Liver (tissue), 9 donors: ENCODE measurements around the gene CYBA. TPM values are rescaled to one million over a fixed set of nuclear protein-coding genes. Genes with fewer than 3 reads are reported as not detected.
A peak's percentile ranks its signal among the peaks of the same experiment; 100 is the strongest.

Experiments
- DNase-seq: peaks from one replicate; pipeline ENCODE4 v3.0.0-alpha.2; 2017; ENCODE audit warnings: low spot score
- H3K27ac ChIP-seq, 2 donors: one replicate each; pipeline ENCODE4 v1.7.0; 2013; ENCODE audit warnings: inconsistent platforms in 2 of 2, low read length in 2 of 2, control low read depth in 1 of 2, low read depth in 1 of 2, mild to moderate bottlenecking in 1 of 2
- H3K27me3 ChIP-seq, 4 donors: one replicate each; pipeline versions ENCODE4 v1.6.1 to v1.7.0; 2013; ENCODE audit warnings: low read length in 3 of 4, inconsistent platforms in 1 of 4, mild to moderate bottlenecking in 1 of 4, moderate library complexity in 1 of 4; ENCODE audit not compliant: control insufficient read depth in 4 of 4, insufficient read depth in 4 of 4
- H3K36me3 ChIP-seq, 4 donors: one replicate each; pipeline versions ENCODE4 v1.6.1 to v1.7.0; 2013; ENCODE audit warnings: low read length in 3 of 4, mild to moderate bottlenecking in 3 of 4, low read depth in 1 of 4, moderate library complexity in 1 of 4; ENCODE audit not compliant: control insufficient read depth in 4 of 4, insufficient read depth in 3 of 4
- H3K4me1 ChIP-seq, 4 donors: one replicate each; pipeline versions ENCODE4 v1.6.1 to v1.7.0; 2013; ENCODE audit warnings: low read length in 3 of 4, mild to moderate bottlenecking in 3 of 4, moderate library complexity in 1 of 4; ENCODE audit not compliant: control insufficient read depth in 4 of 4, insufficient read depth in 4 of 4
- H3K4me3 ChIP-seq, 3 donors: one replicate each; pipeline versions ENCODE4 v1.6.1 to v1.7.0; 2013; ENCODE audit warnings: low read length in 3 of 3, control low read depth in 1 of 3, low read depth in 1 of 3, mild to moderate bottlenecking in 1 of 3
- H3K9ac ChIP-seq, 2 donors: one replicate each; pipeline ENCODE4 v1.7.0; 2013; ENCODE audit warnings: low read length in 2 of 2, mild to moderate bottlenecking in 2 of 2, moderate library complexity in 2 of 2, control low read depth in 1 of 2, low read depth in 1 of 2
- H3K9me3 ChIP-seq, 4 donors: one replicate each; pipeline versions ENCODE4 v1.6.1 to v1.7.0; 2013; ENCODE audit warnings: low read length in 3 of 4; ENCODE audit not compliant: control insufficient read depth in 4 of 4
- ATF3 ChIP-seq: IDR thresholded peaks from 2 replicates; pipeline ENCODE4 v1.6.1; 2016; ENCODE audit warnings: antibody characterized with exemption
- EGR1 ChIP-seq, 2 donors: IDR thresholded peaks; 2 replicates each; pipeline ENCODE4 v1.6.1; 2016 to 2018; ENCODE audit warnings: antibody characterized with exemption in 2 of 2, low read depth in 2 of 2
- FOXA1 ChIP-seq: IDR thresholded peaks from 2 replicates; pipeline ENCODE4 v1.6.1; 2016; ENCODE audit warnings: antibody characterized with exemption
- FOXA2 ChIP-seq: IDR thresholded peaks from 2 replicates; pipeline ENCODE4 v1.6.1; 2016; ENCODE audit warnings: antibody characterized with exemption
- GABPA ChIP-seq, 2 donors: IDR thresholded peaks in 1 of 2; conservative IDR thresholded peaks in 1 of 2; 2 replicates each; pipeline ENCODE4 v1.6.1; 2016; ENCODE audit warnings: antibody characterized with exemption in 2 of 2, mild to moderate bottlenecking in 1 of 2, moderate library complexity in 1 of 2
- HNF4A ChIP-seq, 2 donors: conservative IDR thresholded peaks; 2 replicates each; pipeline ENCODE4 v1.6.1; 2016; ENCODE audit warnings: antibody characterized with exemption in 2 of 2, mild to moderate bottlenecking in 2 of 2
- HNF4G ChIP-seq: IDR thresholded peaks from 2 replicates; pipeline ENCODE4 v1.6.1; 2016; ENCODE audit warnings: antibody characterized with exemption
- JUND ChIP-seq, 2 donors: IDR thresholded peaks; 2 replicates each; pipeline ENCODE4 v1.6.1; 2016; ENCODE audit warnings: antibody characterized with exemption in 2 of 2
- RAD21 ChIP-seq, 2 donors: IDR thresholded peaks; 2 replicates each; pipeline ENCODE4 v1.6.1; 2016; ENCODE audit warnings: antibody characterized with exemption in 2 of 2, mild to moderate bottlenecking in 2 of 2
- REST ChIP-seq: IDR thresholded peaks from 2 replicates; pipeline ENCODE4 v1.6.1; 2016; ENCODE audit warnings: antibody characterized with exemption, mild to moderate bottlenecking
- RXRA ChIP-seq, 2 donors: IDR thresholded peaks; 2 replicates each; pipeline ENCODE4 v1.6.1; 2017 to 2018; ENCODE audit warnings: antibody characterized with exemption in 2 of 2, mild to moderate bottlenecking in 1 of 2
- SP1 ChIP-seq: IDR thresholded peaks from 2 replicates; pipeline ENCODE4 v1.6.1; 2018; ENCODE audit warnings: antibody characterized with exemption, mild to moderate bottlenecking
- TAF1 ChIP-seq: conservative IDR thresholded peaks from 2 replicates; pipeline ENCODE4 v1.6.1; 2016; ENCODE audit warnings: antibody characterized with exemption, mild to moderate bottlenecking
- YY1 ChIP-seq: IDR thresholded peaks from 2 replicates; pipeline ENCODE4 v1.6.1; 2016; ENCODE audit warnings: antibody characterized with exemption, mild to moderate bottlenecking
- ZBTB33 ChIP-seq: IDR thresholded peaks from 2 replicates; pipeline ENCODE4 v1.6.1; 2016; ENCODE audit warnings: antibody characterized with exemption
- WGBS: extraction: QIAGEN DNeasy Blood & Tissue Kit; methylation state at CpG from one replicate; pipeline ENCODE4 v1.1.7; 2013; 5-methylcytosine and 5-hydroxymethylcytosine counted together
- polyA plus RNA-seq, 2 donors: library from polyadenylated mRNA; stranded (reverse) in 1 of 2; unstranded in 1 of 2; fragments of 200-250 nt in 1 of 2; fragments of >200 nt in 1 of 2; fragmentation: Nextera tagmentation in 1 of 2; extraction: Ambion mirVana in 1 of 2; gene quantifications; one replicate each; pipeline versions ENCODE4 v1.2.1 to v1.2.3, GENCODE V29; 2013 to 2015
- total RNA-seq, 2 donors: library from RNA; depleted of rRNA; stranded (reverse); fragments of >200 nt; gene quantifications; one replicate each; pipeline ENCODE4 v1.2.3, GENCODE V29; 2014
- TF ChIP-seq, protein P1 (sequence below): fragments of 150-350 bp; IDR thresholded peaks from 2 replicates; pipeline ENCODE4 v1.5.1; 2017; ENCODE audit warnings: improper control_type of control experiment, low read depth, low read length; ENCODE audit not compliant: missing input control
- TF ChIP-seq, protein P2 (sequence below): IDR thresholded peaks from 2 replicates; pipeline ENCODE4 v1.6.1; 2016; ENCODE audit warnings: antibody characterized with exemption
- donor health status: healthy.
- donor health status: healthy.
- donor health status: healthy.
- donor health status: healthy.
- donor health status: healthy.

CYBA gene
- total and polyA plus RNA-seq, 4 donors: 39.0 to 217 (median 52.6) TPM

DNA sequence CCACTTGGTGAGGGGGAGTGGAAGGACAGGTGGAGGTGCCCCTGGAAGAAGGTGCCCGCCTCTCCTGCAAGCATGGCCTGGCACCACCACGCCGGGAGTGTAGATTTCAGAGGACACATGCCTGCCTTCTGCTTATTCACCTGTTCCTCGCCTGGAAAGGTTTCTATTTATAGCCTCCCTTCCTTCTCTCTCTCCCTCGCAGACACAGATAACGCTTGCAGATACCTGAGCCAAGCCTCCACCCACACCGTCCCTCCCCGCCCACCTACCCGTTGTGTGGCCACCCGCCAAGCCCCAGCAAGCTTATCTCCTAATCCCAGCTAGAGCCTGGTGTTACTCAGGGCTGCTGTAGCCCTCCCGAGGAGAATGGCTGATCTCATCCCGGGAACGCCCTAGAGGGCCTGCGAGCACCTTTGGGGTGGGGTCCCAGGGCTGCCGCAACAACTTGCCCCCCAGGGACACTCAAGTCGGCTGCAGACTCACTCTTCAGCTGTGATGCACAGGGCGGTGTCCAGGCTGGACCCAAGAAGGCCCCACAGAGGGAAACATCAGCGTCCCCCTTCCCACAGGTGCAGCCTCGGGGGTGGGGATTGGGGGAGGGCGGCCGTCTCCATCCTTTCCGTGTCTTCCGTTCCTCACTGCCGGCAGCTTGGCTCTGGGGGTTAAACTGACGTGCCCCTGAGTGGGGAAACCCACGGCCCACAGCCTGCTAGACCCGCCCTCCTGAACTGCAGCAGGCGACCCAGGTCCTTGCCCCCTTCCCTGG lies 37.3 kb upstream of the CYBA start:
- H3K36me3 ChIP-seq: no peaks in the 10 kb centered on the region
- H3K9ac ChIP-seq: no peak overlapping the region
- no peak overlapping the region for H3K27ac ChIP-seq
- no peaks in the 10 kb centered on the region for H3K9me3 ChIP-seq
- TF ChIP-seq RXRA (IDR thresholded peaks at IDR 0.05) (no peak), ATF3 (no peak), EGR1 (IDR thresholded peaks at IDR 0.05; ENCODE audit: low read depth in 2 of 2) (no peak), JUND (IDR thresholded peaks at IDR 0.05) (no peak), HNF4G (no peak), HNF4A (conservative IDR thresholded peaks at IDR 0.05) (no peak), RAD21 (IDR thresholded peaks at IDR 0.05) (no peak), GABPA (IDR thresholded peaks at IDR 0.05 in 1 of 2, conservative IDR thresholded peaks at IDR 0.05 in 1 of 2) (no peak), TAF1 (no peak), REST (no peak), YY1 (no peak), FOXA2 (no peak), FOXA1 (no peak), ZBTB33 (no peak), SP1 (no peak)
- TF ChIP-seq, protein P1, sequence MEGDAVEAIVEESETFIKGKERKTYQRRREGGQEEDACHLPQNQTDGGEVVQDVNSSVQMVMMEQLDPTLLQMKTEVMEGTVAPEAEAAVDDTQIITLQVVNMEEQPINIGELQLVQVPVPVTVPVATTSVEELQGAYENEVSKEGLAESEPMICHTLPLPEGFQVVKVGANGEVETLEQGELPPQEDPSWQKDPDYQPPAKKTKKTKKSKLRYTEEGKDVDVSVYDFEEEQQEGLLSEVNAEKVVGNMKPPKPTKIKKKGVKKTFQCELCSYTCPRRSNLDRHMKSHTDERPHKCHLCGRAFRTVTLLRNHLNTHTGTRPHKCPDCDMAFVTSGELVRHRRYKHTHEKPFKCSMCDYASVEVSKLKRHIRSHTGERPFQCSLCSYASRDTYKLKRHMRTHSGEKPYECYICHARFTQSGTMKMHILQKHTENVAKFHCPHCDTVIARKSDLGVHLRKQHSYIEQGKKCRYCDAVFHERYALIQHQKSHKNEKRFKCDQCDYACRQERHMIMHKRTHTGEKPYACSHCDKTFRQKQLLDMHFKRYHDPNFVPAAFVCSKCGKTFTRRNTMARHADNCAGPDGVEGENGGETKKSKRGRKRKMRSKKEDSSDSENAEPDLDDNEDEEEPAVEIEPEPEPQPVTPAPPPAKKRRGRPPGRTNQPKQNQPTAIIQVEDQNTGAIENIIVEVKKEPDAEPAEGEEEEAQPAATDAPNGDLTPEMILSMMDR: no peak
- TF ChIP-seq, protein P2, sequence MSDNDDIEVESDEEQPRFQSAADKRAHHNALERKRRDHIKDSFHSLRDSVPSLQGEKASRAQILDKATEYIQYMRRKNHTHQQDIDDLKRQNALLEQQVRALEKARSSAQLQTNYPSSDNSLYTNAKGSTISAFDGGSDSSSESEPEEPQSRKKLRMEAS: no peak
- H3K4me1 ChIP-seq: peaks cover 7 to 27% (median 19%) of the 10 kb centered on the region in 4 donors
- H3K4me3 ChIP-seq: no peak overlapping the region
- 36% methylated on average over 28 of the region's 28 CpGs for WGBS
- H3K27me3 ChIP-seq: no peaks in the 10 kb centered on the region
- DNase-seq: peak; percentile 74
